Measurements from ENCODE around the gene ANTXR2.

The ANTXR2 gene

DNA sequence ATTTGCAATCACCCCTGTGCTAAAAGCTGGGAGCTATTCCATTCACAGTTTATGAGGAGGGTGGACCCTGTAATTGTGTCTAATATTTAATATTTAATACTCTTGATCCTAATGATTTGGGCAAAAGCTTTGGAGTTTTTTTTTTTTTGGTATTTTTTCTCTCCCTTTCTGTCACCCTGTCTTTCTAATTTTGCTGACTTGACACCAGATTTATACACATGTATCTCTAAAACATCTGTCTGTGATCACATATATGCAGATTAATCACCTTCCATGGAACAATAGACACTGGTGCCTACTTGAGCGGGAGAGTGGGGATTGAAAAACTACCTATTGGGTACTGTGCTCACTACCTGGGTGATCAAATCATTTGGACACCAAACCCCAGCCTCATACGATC lies 18.7 kb upstream of the ANTXR2 start:
- DNase-seq = no peak

DNA sequence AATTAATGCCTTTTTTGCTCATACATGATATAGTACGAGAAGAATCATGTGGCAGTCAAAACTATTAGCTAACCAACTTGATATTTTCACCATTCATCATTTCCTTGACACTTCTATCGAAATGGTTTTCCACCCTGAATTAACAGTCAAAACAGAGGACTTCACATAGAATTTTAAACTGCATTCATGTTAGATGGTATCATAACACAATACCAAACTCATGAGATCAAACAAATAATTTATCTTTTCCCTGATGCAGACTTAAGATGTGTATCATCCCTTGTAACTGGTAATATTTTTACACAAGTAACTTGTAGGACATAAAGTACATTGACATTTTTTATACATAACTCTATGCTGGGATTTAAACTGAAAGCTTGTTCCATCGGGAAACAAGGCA lies 18.2 kb upstream of the ANTXR2 start:
- no peak for DNase-seq

DNA sequence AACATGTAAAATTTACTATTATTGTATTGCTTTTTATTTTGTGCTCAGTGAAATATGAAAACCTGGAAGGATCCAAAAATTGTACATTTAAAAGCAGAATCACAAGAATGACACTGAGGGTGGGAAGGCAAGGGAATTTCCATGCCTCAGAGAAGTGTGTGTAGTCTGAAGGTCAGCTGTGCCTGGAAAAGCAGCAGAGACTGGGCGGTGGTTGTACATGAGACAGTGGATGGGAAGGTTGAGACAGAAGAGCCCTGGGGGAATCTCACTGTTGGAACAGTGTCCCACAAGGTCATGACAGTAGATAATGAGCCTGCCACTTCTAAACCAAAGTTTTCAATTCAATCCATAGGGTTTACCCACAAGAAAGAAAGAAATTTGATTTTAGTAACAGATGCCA lies 17.1 kb upstream of the ANTXR2 start:
- DNase-seq = no peak

DNA sequence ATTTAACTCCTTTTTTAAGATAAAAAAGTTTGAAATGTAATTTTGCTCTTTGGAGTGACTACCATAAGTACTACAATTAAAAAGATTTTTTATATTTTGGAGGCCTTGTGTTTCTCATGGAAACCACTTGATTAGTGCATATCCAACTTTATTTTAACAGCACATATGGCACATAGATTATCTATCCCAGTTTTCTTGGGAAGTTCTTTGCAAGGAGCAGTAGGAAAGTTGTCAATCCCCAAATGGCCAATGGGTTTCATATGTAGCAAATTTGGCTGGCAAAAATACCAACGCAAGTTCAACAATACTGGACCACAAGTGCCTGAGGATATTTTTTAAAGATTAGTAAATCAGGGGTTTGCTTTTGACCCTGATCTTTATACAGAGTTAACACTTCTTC lies 15.4 kb upstream of the ANTXR2 start:
- DNase-seq = no peak

DNA sequence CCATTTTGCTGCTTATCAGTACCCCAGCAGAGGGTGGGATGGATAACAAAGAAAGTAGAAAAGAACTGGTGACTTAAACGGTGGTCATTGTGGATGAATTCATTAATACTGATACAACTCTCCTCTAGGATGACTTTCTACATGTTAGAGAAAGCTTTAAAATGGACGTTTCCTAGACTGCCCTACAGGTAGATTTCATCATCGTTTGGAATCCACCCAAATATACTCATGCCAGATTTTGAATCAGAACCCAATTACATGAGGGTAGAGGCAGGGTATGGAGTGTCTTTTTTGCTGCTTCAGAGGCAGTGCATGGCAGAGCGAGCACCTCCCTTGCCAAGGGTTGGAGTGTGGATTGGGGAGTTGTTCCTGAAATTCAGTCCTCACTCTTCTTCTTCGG lies 13.3 kb upstream of the ANTXR2 start:
- DNase-seq = no peak

DNA sequence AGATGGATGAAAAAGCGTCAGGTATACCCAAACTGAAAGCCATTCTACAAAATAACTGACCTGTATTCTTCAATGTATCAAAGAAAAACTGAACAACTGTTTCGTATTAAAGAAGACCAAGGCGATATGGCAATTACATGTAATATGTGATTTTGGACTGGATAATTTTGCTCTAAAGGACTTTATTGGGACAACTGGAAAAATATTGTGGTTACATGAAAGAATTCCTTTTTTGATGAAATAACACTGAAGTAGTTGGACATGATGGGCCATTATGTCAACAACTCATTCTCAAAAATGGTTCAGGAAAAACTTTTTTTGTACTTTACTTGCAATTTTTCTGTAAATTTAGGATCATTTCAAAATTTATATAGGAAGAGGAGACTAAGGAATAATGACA lies 12.1 kb upstream of the ANTXR2 start:
- DNase-seq = no peak

DNA sequence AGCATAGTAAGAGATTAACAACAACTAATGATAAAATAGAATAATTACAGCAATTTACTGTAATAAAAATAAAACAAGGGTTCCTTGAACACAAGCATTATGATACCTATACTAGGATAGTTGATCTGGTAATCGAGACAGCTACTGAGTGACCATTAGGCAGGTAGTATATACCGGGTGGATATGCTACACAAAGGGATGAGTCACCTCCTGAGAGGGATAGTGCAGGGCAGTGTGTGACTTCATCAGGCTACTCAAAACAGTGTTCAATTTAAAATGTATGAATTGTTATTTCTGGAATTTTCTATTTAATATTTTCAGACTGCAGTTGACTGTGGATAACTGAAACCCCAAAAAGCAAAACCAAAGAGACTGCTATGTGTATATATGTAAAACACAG lies 9.7 kb upstream of the ANTXR2 start:
- no peak for DNase-seq

DNA sequence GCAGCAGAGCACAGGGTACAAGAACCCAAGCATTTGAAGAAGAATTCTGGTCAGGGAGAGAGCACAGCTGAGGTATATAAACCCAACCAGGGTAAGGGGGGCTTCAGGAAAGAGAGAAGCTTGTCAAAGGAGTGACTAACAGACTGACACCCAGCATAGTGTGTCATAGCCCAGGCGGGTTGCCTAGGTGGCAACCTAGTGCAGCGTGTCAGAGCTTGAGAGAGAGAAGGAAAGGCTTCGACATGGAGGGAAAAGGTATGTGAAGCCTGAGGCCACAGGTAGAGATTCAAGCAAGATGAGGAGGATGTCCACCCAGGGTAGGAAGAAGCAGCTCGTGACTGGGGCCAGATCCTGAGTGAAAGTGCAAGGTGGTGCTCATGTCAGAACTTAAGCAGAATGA lies 8.5 kb upstream of the ANTXR2 start:
- DNase-seq = no peak

DNA sequence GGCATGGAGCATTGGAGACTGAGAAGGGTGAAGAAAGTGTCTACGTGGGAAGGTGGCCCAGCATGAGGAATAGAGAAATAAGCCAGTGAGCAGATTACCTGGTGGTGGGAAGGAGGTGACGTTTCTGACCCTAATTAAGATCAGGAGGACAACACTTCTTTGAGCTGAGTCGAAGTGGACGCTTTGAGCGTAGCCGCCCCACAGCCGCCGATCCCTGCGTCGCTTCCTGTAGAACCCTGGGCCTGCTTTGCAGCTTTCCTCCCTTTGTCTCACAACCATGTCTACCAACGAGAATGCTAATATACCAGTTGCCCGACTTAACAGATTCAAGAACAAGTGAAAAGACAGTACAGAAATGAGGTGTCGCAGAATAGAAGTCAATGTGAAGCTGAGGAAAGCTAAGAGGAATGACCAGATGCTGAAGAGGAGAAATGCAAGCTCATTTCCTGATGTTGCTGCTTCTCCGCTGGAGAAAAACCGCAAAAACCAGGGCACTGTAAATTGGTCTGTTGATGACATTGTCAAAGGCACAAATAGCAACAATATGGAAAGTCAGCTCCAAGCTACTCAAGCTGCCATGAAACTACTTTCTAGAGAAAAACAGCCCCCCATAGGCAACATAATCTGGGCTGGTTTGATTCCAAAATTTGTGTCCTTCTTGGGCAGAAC lies 6.4 kb upstream of the ANTXR2 start:
- DNase-seq = no peak

DNA sequence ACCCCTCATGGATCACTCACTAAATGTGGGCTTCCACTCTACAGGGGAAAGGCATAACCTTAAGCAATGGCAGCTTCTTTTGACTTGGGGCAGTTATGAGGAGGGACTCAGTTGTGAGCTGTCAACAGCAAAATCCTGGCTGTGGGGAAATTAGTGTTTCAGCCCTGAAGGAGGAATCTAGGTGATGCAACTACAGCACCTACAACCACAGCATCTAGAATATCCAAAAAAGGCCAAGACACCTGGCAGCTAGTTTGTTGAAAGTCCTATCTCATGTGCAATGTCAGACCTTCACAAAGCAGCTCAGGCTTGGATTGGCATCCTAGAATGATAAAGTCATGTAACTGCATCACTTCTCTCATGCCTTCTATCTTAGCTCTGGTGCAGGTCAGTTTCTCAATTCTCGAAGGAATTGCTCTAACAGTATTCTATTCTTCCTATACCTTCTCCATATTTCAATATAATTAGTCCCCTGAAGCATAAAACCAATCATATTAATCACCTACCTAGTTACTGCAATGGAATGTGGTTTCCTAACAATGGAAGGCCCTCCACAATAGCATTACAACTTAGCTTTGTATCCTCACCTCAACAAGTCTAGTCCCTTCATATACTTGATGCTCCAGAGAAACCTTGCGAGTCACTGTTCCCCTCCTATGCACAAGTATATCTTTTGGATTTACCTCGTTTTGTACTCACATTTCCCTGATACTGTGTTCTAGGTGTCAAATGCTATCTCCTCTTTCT lies 5.5 kb upstream of the ANTXR2 start:
- no peak for DNase-seq

DNA sequence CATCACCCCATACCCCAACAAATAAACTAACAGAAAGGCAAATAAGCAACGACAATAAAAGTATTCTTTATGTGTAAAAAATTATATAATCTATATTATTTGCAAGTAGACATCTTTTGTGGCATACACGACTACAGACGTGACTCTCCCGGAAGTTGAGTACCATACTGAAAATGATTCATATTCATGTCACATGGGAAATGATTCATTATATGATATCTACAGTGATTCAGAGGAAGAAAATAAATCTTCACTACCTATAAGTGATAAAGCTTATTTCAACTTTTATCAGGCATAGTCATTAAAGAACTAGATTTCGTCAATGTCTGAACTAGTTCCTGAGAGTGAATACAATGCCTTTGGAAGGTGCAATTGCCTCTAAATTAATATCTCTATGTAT lies 4.6 kb upstream of the ANTXR2 start:
- DNase-seq = no peak

DNA sequence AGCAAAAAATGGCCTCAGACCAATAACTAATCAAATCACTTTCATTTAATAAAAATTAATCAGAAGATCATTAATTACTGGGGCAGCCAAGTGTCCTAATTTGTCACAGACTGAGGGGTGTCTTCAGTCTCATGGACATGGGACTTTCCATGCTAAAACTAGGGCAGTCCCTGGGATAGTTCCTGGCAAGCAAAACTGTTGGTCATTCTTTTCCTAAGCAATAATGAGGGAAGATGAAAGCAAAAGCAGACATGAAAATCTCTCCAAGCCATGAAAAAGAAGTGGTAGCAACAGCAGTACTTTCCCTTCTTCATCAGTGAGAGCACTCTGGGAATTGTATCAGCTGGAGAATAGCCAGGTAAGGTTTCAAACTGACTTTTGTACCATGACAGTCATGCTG lies 3.7 kb upstream of the ANTXR2 start:
- DNase-seq = no peak

DNA sequence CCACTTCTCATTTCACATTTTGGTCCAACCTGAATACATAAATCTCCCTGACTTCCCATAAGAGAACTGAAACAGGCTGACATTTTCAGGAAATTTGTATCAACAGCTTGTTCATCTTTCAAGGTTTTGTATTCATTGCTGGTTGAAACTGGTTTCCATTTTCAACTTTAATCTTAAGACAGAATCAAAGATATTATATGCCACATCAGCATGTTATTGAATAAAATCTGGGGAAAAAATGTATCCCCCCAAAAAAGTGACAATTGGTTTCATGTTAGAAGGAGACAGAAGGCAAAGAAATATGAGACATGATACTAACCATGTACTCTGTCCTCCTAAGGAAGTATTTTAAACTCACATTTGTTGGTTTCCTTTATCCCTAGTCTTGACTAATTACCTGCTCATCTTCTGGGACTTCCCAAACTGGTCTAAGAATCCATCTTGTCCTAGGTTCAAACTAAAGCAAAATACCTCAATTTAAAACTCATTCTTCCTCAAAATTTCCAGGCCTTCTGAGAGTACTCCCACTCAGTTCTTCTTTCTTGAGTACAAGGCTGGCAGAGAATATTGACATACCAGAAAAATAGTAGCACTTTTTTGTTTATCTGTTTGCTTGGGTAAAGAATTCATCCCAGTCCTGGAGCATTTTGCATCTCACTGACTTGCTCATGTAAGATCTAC lies 3.1 kb upstream of the ANTXR2 start:
- DNase-seq = no peak

DNA sequence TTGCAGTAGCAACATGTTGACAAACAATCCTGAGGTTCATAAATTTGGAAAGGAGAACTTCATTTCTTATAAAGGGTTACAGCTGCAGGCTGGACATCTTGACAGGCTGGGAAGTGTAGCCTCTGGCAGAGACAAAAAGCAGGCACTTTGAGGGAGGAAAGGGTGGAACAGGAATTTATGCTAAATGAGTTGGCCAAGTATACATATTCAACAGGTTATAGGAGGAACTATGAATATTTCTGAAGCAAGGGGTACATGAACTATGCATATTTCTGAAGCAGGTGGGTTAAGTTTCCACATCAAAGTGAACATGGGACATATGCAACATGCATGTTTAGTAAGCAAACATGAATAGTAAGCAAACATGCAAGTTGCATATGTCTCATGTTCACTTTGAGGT lies 1.6 kb upstream of the ANTXR2 start:
- no peak for DNase-seq

DNA sequence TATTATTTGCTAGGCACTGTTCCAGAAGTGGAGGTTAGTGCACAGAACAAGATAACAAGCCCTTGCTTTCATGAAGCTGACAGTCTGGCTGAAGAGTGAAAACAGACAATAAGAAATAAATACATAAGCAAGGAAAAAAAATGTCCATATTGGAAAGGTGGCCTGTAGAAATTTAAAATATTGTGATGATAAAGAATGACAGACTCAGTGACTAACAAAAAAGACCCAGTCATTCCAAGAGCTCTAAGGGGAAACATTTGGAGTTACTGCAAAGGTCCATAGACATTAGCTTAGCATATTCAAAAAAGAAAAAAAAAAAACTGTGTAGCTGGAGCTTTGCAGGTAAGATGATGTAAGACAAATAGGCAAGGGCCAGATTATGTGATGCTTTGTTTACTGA lies 1.0 kb upstream of the ANTXR2 start:
- no peak for DNase-seq

DNA sequence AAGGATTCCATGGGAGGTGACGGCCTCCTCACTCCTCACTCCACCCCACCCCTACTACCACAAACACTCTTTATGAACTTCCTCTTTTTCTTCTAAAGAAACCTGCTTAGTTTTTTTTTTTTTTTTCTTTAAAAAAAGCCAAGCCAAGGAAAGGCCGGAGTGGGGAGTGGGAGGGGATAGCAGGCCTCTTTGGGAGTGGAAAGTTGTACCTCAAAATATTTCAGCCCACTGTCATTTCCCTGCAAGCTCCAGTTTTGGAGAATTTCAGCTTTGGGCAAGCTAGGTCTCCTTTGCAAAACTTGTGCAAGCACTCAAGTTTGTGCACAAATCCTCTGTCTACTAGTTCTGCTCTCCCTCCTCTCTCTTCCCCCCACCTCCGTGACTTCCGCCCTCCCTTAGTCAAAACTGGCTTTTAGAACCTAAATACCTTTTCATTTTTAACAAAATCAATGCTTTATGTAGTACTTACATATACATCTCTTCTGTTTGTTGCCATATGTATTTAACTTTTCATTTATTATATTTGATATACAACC lies 512 bp upstream of the ANTXR2 start:
- DNase-seq = no peak

DNA sequence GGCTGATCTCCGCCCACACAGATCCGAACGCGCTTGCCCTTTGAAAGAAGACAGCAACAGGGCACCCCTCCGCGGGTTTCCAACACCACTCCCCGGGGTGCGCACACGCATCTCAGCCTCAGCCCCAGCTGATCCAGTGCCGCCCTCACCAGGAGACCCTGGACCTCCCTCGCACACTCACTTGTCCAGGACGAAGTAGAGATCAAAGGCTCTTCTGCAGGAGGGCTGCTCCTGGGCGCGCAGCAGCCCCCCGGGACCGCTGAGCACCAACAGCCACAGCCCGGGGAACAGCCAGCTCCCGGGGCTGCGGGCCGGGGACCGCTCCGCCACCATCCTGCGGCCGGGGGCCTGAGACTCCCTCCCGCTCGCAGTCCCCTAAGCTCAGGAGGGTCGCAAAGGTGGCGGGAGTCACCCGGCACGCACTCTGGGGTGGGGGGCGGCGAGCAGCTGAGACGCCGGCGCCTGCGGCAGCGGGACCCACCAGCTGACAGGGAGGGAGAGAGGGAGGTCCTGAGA lies 743 bp downstream of the ANTXR2 start:
- no peak for DNase-seq

DNA sequence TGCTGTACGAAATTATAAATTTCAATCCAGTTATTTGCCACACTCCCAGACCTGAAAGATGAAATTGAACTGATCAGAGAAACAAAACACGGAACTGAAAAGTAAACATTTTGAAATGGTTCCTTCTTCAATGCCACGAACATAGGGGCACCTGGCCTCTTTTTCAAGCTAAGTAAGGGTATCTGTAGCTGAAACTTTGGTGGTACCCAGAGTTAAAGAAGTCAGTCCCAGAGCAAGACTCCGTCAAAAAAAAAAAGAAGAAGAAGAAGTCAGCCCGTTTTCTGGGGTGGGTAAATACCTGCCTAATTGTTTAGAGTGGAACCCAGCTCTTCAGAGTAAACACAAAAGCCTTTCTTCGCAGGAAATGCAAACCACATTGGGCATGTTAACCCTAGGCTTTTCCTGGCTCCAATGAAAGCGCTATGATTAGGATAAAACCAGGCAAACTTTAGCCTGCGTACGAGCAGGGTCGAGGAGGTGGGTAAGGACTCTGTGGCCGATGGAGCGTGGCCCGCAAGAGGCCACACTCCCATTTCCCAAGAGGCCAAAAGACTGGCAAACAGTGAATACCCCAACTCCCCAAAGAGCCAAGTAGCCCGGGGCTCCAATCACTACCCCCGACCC lies 1.3 kb downstream of the ANTXR2 start:
- no peak for DNase-seq

DNA sequence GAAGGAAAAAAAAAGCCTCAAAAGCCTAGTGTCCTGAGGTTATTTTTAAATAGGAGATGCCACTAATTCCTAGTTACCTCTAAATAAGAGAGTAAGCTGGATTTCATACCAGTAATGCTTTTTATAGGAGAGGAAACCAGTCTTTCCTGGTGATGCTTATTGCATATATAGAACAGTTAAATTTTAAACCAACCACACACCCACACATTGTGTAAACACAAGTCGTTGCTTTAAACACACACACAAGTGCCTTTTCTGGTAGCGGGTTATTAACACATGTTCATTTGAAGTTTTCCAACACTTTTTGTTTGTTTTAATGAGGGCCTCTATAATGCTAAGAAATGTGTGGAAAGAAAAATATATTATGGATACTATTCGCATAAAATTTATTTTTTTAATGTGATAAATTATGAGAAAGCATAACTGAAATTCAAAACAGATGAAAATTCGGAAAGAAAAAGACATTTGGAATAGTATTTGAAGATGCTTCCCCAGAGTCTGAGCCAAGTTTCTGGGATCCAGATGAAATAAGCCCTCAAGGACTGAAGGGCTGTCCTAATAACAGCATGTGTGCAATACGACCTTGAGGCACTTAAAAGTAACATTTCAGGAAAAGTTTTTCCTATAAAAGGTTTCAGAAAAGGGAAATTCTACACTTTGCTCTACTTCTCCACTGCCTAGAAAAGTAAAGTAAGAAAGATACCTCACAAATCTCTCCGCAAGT lies 2.0 kb downstream of the ANTXR2 start:
- DNase-seq = no peak

DNA sequence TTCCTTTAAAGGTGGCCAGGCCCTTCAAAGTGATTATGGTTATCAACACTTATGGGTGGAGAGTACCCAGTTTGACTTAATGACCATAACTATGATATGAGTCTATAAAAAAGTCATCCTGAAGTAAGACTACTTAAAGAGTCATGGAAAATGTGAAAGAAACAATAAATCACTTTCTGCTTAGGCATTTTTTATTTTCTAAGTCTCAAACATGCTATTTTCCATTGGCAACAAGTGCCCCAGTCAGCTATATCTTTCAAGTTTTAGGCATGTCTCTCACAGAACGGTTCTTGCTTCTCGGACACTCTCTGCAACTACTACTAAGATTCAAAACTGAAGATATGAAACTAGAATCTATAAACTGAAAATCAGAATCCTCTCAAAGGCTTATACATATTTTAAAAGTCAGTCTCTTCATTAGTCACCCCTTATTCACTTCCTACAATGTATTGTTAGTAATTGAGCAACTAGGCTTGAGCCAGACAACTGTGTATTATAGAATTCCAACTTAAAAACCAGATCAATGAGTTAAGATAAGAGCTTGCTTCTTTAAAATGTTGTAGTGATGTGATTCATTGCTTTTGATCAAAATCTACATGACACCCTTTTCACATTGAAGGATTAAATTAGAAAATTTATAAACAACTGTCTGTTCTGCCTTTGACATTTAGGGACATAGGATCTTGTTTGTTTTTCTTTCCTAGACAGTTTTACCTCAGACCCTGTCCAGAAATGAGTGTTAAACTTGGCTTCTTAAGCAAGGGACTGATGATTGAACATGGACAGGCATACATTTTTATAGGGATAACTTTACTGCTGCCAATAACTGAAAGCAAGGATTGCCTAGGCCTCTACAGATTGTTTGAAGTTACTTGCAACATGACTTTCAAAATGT lies 2.9 kb downstream of the ANTXR2 start:
- no peak for DNase-seq

DNA sequence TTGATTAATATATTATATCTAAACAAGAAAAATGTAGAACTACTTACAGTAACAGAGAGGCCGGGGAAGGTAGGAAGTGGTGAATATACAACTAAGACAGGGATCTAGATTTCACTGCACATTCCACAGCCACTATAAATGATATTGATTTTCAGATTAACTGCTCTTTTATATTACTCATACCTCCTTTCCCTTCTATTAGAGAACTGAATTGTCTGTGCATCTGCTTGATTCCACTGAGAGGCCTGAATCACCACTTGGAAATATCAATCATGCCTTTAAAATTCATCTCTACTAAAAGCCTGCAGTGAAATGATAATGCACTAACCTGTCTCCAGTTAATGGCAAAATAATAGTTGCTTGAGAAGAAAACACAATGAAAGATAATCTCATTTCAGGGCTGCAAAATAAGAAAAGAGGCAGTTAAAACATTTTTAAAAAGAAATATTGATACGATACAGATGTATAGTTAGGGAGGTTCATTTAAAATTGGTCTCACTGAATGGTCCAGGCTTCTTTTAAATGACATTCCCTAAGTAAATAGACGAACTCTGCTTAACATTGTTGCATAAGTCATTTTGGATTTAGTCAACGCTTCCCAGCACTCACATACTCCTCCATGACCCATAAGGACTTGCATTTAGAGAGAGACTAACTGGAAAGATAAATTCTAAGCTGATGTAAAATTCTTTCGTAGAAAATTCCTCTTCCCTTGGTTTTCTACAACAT lies 3.8 kb downstream of the ANTXR2 start:
- DNase-seq = no peak

Measured in NCI-H187 treated with DMSO at 0.1 percent for 48 hours (cell line).